ENCODE results near the gene ROR1.

Gene ROR1

GRCh38 chr1:63885899-63886298 is 112.1 kb downstream of the ROR1 start:
- no peak for DNase-seq (ENCODE audit: low read depth)

GRCh38 chr1:63886340-63886739 is 112.5 kb downstream of the ROR1 start:
- DNase-seq (ENCODE audit: low read depth), result no peak

- DNase-seq (ENCODE audit: low read depth), result no peak
These were observed 114.0 kb downstream of the ROR1 start for GRCh38 chr1:63887809-63888208.

DNA sequence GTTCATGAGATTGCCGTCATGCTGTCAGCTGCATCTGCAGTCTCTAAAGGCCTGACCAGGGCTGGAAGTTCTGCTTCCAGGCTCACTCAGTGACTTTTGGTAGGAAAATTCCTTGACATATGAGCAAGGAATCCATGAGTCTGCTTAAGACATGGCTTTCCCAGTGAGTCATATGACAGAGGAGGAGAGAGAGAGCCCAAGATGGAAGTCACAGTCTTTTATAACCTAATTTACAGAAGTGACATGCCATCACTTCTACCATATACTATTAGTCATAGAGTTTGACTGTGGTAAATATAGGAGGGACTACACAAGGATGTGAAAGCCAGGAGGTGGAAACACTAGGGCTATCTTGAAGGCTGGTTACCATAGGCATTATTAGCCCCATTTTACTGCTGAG is 115.2 kb downstream of the ROR1 start:
- no peak for DNase-seq (ENCODE audit: low read depth)

DNA sequence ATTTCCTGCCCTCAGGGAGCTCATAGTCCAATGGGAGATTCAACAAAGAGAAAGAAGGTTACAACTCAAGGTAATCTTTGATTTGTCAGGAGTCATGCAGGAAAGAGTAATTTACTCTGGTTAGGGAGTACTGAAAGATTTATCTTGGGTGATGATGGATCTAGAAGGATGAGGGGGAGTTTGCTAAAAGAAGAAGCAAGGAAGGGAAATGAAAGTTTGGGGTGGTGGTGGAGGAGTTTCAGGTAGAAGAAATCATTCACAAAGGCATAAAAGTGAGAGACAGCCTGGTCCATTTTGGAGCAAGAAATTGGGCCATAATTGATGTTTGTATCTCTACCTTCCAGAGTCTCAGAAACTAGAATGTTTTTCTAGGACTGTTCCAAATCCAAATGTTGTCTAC is 116.7 kb downstream of the ROR1 start:
- no peak for DNase-seq (ENCODE audit: low read depth)

GRCh38 chr1:63891060-63891690 is 117.4 kb downstream of the ROR1 start:
- DNase-seq (ENCODE audit: low read depth), result no peak

DNA sequence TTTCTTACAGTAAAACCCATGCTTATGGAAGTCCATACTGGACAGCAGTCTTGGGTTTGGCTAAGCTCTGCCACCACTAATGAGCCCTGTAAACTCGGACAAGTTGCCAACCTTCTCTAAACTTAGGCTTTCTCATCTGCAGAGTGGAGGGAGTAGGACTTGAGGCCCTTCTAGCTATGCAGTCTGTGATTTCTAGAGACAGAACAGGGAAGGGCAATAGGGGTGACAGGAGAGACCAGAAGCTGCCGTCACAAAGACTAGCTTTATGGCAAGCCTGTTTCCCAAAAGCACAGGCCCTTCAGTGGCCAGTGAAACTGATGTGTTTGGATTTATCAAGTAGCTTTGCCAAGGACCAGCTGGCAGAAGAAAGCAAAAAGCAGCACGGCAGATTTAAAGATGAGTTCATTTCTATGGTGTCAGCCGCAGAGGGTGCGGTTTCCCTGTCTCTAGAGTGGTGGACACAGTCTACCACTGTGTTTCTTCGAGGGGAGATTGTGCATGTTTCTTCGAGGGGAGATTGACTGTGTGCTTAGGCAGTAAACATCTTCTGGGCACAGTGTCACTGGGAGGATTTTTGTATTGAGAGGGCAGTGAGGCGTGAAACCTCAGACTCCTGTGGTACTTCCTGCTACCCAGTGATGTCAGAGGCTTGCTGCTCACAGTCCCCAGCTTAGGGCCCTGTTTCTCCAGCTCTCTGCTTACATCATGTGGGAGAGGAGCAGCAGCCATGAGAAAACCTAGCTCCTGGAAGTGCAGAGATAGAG is 119.0 kb downstream of the ROR1 start:
- no peak for DNase-seq (ENCODE audit: low read depth)

- no peak for DNase-seq (ENCODE audit: low read depth)
These were observed 120.2 kb downstream of the ROR1 start for GRCh38 chr1:63893976-63894375.

DNA sequence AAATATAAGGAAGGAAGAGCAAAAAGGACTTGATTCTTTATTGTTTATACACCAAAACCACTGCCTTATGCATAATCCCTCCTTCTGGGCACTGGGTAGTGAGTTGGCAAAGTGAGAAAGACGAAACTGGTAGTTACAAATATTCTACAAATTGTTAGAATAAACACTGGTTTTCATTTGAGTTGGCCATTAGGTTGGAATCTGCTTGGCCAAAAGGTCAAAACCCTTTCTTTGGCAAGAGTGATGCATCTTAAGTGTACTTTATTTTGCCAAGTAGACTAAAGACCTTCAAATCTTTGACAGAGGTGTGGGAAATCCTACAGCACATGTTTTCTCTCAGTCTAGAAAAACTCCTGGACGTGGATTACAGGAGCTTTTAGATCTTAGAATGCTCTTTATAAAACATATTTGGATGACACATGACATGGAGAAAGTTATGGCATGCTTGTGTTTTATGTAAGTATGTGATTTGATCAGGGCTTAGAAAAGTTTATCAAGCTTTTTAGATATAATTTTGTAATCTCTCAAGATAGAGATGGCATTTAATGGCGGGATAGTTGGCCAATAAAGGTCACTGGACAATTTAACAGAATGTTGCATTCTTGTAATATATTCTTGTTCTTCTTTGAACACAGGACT is 120.9 kb downstream of the ROR1 start:
- DNase-seq (ENCODE audit: low read depth), result no peak

DNA sequence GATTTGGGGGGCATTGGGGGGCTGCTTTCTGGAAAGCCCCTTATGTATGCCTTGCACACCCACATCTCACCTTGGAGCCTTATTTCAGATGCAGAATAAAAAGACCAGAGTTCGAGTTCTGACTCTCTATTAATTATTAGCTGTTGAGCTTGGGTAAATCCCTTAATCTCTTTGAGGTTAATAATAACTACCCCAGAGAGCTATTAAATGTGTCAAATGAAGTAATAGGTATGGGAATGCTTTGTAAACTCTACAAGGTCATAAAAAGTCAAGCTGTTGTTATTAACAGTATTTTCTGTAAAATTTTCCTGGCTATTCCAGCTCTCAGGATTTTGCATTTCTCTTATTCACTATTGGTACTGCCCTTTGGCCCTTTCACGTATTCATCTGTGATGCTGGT is 122.9 kb downstream of the ROR1 start:
- DNase-seq (ENCODE audit: low read depth), result no peak

- DNase-seq (ENCODE audit: low read depth), result no peak
These were observed 124.8 kb downstream of the ROR1 start for GRCh38 chr1:63898428-63899196.

GRCh38 chr1:63901094-63901493 is 127.3 kb downstream of the ROR1 start:
- DNase-seq (ENCODE audit: low read depth), result no peak

DNA sequence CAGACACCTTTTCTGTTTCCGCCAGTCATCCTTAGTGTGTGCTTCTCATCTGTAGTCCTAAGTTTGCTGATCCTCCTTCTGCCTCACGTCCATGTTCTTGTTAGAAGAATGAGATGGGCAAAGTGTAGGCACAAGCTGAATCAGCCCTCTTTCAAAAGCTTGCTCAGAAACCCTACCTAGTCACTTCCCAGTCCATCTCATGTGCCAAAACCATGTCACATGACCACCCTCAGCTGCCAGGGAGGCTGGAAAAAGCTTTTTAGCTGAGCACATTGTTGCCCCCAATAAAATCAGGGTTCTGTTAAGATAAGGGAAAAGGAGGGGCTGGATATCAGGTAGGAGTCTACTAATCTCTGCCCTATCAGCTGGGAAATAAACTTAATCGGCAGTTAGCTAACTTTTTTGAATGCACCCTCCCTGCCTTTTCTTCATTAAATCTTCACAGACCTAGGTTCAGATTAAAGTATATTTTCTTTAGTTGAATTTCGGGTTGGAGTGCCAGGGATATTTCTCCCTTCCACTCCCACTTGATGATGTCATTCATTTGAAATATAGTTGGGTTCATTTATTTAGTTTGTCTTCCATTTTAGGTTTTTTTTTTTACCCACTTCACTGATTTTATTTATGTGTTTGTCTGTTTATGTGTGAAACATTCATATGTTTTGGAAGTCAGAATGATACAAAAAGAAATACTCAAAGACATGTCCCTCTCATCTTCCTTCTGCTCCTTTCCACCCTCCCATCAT is 129.2 kb downstream of the ROR1 start:
- DNase-seq (ENCODE audit: low read depth), result no peak

DNA sequence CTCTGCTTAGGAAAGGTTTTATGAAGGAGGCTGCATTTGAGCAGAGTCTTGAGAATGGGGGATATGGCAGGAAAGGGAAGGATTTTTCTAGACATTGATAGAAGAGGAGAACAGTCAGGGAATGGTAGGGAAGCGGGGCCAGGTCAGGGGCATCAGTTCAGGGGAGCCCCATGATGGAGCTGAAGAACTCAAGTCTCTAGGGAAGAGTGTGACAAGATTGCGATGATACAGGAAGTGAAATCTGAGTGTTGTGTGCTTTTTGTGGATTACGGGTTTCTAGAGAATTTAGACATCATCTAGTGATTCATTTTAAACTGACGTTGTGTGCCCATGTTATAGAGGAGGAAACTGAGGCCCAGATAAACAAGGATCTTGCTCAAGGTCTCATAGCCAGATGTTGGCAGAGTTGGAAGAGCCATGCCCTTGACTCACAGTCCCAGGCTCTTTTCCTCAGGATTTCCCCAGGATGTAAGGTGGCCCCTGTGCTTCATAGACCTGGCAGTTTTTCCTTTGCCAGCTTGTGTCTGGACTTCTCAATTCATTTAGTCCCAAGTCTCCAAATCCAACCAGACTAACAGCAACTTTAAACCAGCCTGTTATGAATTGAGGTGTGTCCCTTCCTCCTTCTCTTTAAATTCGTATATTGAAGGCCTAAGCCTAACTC is 130.3 kb downstream of the ROR1 start:
- DNase-seq (ENCODE audit: low read depth), result no peak

DNA sequence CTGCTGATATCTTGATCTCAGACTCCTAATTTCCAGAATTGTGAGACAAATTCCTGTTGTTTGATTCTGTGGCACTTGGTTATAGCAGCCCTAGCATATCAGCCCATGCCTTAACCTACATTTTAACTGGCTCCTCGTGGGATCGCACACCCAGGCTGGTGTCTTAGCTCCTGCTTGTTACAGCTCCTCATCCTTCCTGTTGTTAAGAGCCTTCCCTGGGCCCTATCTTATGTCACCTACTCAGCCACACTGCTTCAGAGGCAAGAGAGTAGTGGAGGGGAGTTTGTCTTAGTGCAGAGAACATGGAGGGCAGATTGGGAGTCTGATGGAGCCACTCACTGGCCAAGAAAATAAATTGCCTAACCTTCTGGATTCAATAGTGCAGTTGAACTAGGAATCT is 131.0 kb downstream of the ROR1 start:
- no peak for DNase-seq (ENCODE audit: low read depth)

- no peak for DNase-seq (ENCODE audit: low read depth)
These were observed 132.4 kb downstream of the ROR1 start for GRCh38 chr1:63906047-63906704.

DNA sequence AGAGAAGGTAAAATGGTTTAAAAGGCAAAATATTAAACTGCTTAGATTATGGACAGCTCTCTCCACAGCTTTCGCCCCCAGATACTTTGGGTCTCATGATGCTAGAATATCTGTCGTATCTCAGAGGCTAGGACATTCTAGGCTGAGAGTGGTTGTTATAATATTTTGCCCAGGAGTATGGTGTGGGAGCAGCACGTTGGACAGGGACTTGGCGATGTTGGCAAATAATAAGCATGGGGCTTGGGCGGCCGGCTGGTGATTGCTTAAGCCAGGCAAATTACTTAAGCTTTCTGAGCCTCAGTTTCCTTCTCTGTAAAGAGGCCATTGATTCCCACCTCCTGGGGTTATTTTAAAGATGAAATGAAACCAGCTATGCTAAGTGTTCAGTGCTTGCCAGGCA is 133.2 kb downstream of the ROR1 start:
- DNase-seq (ENCODE audit: low read depth), result no peak

DNA sequence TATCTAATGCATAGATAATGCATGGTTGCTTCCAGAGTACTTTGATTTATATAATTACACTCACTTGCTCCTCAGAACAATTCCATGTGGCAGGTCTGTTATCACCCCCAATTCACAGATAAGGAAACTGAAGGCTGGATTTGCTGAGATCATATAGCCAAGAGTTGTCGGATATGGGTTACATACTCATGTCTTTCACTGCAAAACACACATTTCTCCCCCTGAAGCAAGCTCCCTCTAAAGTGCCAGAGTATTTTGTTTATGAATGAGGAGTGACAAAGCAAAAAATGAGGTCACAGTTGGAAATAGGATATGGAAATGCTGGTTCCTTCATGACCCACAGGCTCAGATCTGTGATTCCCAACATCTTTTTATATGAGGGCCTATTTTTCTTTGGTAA is 134.2 kb downstream of the ROR1 start:
- DNase-seq (ENCODE audit: low read depth), result no peak

DNA sequence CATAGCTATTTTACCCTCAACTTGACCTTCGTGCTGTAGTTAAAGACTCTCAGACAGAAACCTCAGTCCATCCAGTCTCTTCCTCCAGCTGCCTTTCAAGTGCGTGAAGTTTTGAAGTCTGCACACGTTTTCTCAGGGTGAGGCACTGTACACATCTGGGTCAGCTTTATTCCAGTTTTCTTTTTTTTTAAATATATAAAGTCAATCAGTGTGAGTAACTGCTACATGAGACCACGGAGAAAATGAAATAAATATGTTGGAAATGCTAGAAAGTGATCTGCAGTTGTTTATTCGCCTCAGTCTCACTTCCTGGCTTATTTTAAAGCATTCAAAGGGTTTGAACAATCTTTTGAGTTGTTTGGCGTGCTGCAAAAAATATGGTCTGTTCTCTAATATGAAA is 135.7 kb downstream of the ROR1 start:
- no peak for DNase-seq (ENCODE audit: low read depth)

- no peak for DNase-seq (ENCODE audit: low read depth)
These were observed 137.2 kb downstream of the ROR1 start for GRCh38 chr1:63911049-63911448.

DNA sequence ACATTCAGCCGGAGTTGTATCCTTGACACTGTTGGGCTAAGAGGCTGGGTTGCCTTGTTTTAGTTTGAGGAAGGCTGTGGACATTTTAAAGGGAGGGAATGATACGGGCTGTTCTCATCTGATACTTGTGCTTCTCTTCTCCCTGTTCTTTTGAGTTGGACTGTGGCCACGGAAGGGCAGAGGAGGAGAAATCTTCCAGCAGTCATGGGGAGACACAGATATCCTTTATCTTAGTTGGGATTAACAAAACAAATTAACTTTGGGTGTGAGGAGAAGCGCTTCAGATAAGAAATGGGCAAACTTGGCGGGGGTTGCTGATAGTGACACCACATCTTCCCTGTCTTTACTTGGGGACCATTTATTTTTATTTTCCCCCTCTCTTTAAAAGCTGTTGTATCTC is 138.8 kb downstream of the ROR1 start:
- DNase-seq (ENCODE audit: low read depth), result no peak
